Activated CD8-positive, alpha-beta memory T cell treated with anti-CD3 and anti-CD28 coated beads, Interleukin-2, amount 50 U/mL, for 4 hours (primary cell): ENCODE data around the gene UBE2G1.
"Not testable (repeated sequence)": the region's sequence is repeated elsewhere in the genome, so short reads cannot be mapped to it uniquely, and the experiment has no call there.

ENCODE experiments used
- DNase-seq: peaks from one replicate; pipeline ENCODE4 v3.0.0-alpha.2; 2020

Gene UBE2G1

GRCh38 chr17:4295686-4296085 lies 70.8 kb downstream of the UBE2G1 start:
- DNase-seq: no peak

- DNase-seq: no peak
Measured at GRCh38 chr17:4293572-4293971, 72.9 kb downstream of the UBE2G1 start.

DNA sequence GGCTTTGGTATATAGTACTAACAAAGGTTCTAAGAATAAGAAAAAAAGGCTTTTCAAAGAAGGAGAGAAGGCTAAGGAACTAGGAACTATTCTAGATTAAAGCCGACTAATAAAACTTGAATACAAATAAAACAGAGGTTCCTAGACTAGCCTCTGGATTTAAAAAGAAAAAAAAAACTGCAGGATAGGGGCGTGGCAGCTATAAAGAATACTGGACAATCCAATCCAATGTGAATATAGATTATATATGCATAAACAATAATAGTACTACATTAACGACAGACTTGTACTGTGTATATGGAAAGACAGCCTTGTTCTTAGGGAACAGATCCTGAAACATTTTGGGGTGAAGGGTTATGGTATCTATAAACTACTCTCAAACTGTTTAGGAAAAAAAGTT lies 78.8 kb downstream of the UBE2G1 start:
- no peak for DNase-seq

GRCh38 chr17:4276514-4276913 lies 90.0 kb downstream of the UBE2G1 start:
- DNase-seq: no peak

GRCh38 chr17:4272972-4273368 lies 93.5 kb downstream of the UBE2G1 start:
- DNase-seq: no peak

GRCh38 chr17:4272213-4272971 lies 94.1 kb downstream of the UBE2G1 start:
- no peak for DNase-seq

DNA sequence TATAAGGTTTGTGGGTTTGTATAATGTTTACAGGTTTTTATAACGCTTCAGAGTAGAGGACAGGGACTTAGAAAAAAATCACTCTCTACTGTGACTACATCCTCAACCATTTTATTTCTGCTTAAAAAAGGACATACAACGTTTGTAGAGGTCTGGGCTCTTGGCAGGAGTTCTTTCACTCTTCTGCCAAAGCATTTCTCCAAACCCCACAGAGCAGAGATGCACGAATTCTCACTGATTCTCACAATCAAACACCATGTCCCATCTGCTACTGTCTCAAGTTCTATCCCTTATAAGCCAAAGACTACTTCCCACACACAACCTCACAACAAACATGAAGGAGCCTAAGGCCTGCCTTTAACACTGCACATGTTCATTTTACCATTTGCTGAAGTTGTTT lies 95.7 kb downstream of the UBE2G1 start:
- DNase-seq: no peak

DNA sequence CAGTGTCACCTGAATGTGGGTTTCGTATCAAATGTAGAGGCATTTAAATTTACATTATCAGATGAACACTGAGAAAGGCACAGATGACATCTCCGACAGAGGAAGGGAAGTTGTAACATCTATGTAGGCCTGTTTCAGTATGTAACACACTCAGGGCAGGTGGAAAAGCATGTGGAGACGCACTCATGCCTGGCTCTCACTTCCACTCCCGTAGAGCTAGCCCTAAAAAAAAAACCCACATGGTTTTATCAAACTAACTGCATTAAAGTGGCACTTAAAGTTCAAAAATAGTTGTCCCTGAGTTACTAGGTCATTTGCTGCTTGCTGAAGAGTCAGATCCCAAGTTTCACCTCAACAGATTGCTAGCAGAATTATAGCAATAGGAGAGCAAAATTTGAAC lies 96.6 kb downstream of the UBE2G1 start:
- DNase-seq: no peak

GRCh38 chr17:4267402-4267801 lies 99.1 kb downstream of the UBE2G1 start:
- DNase-seq: no peak

DNA sequence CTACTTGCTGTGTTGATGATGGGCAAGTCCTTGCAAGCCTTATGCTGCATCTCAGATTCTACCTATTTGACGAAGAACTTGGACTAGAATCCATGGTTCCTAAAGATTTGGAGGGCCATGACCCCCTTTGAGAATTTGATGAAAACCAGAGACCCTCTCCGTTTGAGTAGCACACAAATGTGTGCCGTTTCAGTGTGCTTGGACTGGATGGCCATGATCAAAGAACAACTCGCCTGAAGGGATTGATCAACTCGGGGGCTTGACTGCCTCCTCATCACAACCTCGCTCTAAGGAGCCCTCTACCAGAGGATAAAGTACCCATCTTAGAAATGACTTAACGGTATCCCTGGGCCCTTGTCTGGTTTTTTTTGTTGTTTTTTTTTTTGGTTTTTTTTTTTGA lies 99.9 kb downstream of the UBE2G1 start:
- DNase-seq: no peak

GRCh38 chr17:4263282-4264215 lies 102.9 kb downstream of the UBE2G1 start, which contains the start of gene ANKFY1:
TSS of gene ANKFY1 (minus strand) at chr17:4263979. CDS start at chr17:4263941, 38 bp downstream.
- DNase-seq: peak; percentile 98

- DNase-seq: no peak
Measured at GRCh38 chr17:4262703-4263102, 103.8 kb downstream of the UBE2G1 start.

DNA sequence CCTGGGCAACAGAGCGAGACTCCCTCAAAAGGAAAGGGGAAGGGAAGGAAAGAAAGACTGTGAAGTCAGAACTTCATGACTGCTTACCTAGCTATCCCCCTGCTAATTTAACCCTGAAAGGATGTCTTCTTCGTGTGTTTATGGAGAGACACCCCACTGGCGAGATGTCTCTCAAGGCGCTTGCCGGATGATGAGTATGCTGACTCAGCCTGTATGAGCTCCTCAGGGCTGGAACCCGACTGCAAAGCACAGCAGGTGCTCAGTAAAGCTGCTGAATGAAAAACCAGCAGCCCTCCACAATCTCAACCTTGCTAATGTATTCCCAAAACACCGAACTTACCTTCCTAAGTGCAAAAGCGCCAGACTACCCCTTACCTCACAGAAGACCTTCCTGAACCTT lies 105.0 kb downstream of the UBE2G1 start:
- DNase-seq: no peak

GRCh38 chr17:4258867-4259266 lies 107.6 kb downstream of the UBE2G1 start:
- no peak for DNase-seq

DNA sequence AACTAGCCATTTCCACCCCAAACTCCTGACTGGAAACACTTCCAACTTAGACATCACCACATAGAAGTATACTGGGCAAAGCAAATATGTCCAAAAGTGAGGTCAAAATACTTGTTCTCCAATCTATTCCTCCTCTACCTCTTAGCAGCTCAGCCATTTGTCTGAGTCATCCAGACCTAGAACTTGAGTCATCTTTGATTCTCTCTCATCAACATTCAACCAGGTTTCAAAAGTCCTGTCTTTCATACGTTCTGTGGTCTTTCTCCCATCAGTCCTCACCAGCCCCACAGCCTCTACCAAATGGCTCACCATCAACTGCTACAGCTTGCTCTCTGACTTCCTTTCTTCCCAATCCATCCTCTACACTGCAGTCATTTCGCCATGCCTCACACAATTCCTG lies 109.5 kb downstream of the UBE2G1 start:
- no peak for DNase-seq

- DNase-seq: not testable (repeated sequence)
Measured at GRCh38 chr17:4255271-4255670, 111.2 kb downstream of the UBE2G1 start.

GRCh38 chr17:4250887-4251286 lies 115.6 kb downstream of the UBE2G1 start:
- DNase-seq: no peak

GRCh38 chr17:4249452-4250029 lies 116.9 kb downstream of the UBE2G1 start:
- no peak for DNase-seq

DNA sequence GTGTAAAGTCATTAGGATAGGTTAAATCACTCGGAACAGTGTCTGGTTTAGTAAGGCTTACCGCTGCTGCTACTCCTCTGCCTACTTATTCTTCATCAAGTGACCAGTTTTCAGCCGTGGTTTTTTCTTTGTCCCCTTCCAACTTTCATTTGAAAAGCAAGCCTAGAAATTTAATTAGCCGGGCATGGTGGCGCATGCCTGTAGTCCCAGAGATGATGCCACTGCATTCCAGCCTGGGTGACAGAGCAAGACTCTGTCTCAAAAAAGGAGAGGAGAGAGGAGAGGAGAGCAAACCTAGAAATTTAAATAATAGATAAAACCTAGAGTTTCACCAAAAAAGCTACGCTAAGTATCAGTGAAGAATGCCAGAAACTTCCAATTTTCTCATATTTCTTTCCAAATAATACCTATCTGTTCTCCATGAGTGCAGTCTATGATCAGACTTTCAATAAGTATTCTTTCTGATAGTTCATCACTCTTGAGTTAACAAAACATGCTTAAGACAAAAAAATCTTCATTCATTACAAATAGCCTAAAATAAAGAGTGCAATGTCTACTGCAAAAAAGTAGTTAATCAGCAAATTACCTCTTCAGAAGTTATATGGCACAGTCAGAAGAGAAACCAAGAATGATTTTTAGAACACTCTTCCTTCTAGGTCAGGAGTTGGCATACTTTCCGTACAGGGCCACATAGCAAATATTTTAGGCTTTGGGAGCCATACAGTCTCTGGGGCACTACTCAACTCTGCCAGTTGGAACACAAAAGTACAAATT lies 117.8 kb downstream of the UBE2G1 start:
- DNase-seq: no peak

- DNase-seq: no peak
Measured at GRCh38 chr17:4247971-4248388, 118.5 kb downstream of the UBE2G1 start.

GRCh38 chr17:4247361-4247970 lies 119.0 kb downstream of the UBE2G1 start:
- no peak for DNase-seq

GRCh38 chr17:4246674-4247073 lies 119.8 kb downstream of the UBE2G1 start:
- DNase-seq: no peak
